Endothelial cell (in vitro differentiated cells): ENCODE measurements around the gene RGS3. TPM values are rescaled to one million over a fixed set of nuclear protein-coding genes. Genes with fewer than 3 reads are reported as not detected.

Experiments used
- DNase-seq: peaks from one replicate; pipeline ENCODE4 v3.0.0; 2021; ENCODE audit warnings: low spot score
- H3K27ac Mint-ChIP-seq: one replicate; pipeline ENCODE4 v1.8.0; 2021; ENCODE audit warnings: mixed read lengths, inconsistent platforms; ENCODE audit not compliant: unreplicated experiment
- H3K27me3 Mint-ChIP-seq: one replicate; pipeline ENCODE4 v1.8.0; 2021; ENCODE audit warnings: mild to moderate bottlenecking, moderate library complexity, mixed read lengths, inconsistent platforms; ENCODE audit not compliant: unreplicated experiment
- H3K36me3 Mint-ChIP-seq: one replicate; pipeline ENCODE4 v1.8.0; 2021; ENCODE audit warnings: mild to moderate bottlenecking, low read depth, mixed read lengths, inconsistent platforms; ENCODE audit not compliant: unreplicated experiment
- H3K4me1 Mint-ChIP-seq: one replicate; pipeline ENCODE4 v1.8.0; 2021; ENCODE audit warnings: mild to moderate bottlenecking, mixed read lengths, inconsistent platforms; ENCODE audit not compliant: unreplicated experiment
- H3K4me3 Mint-ChIP-seq: one replicate; pipeline ENCODE4 v1.8.0; 2021; ENCODE audit warnings: mild to moderate bottlenecking, mixed read lengths, inconsistent platforms; ENCODE audit not compliant: unreplicated experiment
- H3K9me3 Mint-ChIP-seq: one replicate; pipeline ENCODE4 v1.8.0; 2021; ENCODE audit warnings: mixed read lengths, inconsistent platforms; ENCODE audit not compliant: unreplicated experiment
- CTCF ChIP-seq: fragments of 200-600 bp; sonication (generic); IDR thresholded peaks from one replicate; pipeline ENCODE4 v1.5.0; 2021; ENCODE audit warnings: antibody characterized with exemption; ENCODE audit not compliant: unreplicated experiment
- total RNA-seq: library from RNA; stranded (reverse); fragmentation: NEBNext Ultra II Directional; extraction: Animal tissue kit (Norgen Biotek cat#: 25700); gene quantifications from one replicate; pipeline ENCODE4 v1.2.1, GENCODE V29; 2021; ENCODE audit not compliant: unreplicated experiment

RGS3 gene
- total RNA-seq, 1 donor from 2014 or later = 474 TPM

- Mint-ChIP-seq H3K9me3 (no peaks in the 10 kb centered on the region), H3K4me3 (peak overlapping the region; percentile 33), H3K27ac (peak overlapping the region; percentile 4), H3K4me1 (peaks cover 4% of the 10 kb centered on the region), H3K36me3 (peaks cover 25% of the 10 kb centered on the region), H3K27me3 (peaks cover 14% of the 10 kb centered on the region)
- DNase-seq = no peak
- no peak for TF ChIP-seq CTCF
Observed at GRCh38 chr9:113556877-113557593, 93.5 kb downstream of the RGS3 start.

GRCh38 chr9:113558632-113559502, 95.3 kb downstream of the RGS3 start:
- Mint-ChIP-seq H3K27ac (no peak overlapping the region), H3K27me3 (peaks cover 25% of the 10 kb centered on the region), H3K9me3 (no peaks in the 10 kb centered on the region), H3K4me1 (peaks cover 14% of the 10 kb centered on the region), H3K36me3 (peaks cover 41% of the 10 kb centered on the region), H3K4me3 (no peak overlapping the region)
- DNase-seq = no peak
- TF ChIP-seq CTCF = no peak

- Mint-ChIP-seq H3K27me3 (peaks cover 28% of the 10 kb centered on the region), H3K4me3 (no peak overlapping the region), H3K36me3 (peaks cover 46% of the 10 kb centered on the region), H3K27ac (peak overlapping the region; percentile 57), H3K9me3 (no peaks in the 10 kb centered on the region), H3K4me1 (peaks cover 20% of the 10 kb centered on the region)
- DNase-seq = no peak
- TF ChIP-seq CTCF = no peak
Observed at GRCh38 chr9:113559834-113560800, 96.6 kb downstream of the RGS3 start.

GRCh38 chr9:113562653-113563381, 99.3 kb downstream of the RGS3 start:
- no peak for DNase-seq
- H3K4me1 Mint-ChIP-seq = peaks cover 27% of the 10 kb centered on the region
- peak overlapping the region; percentile 53 for H3K4me3 Mint-ChIP-seq
- peaks cover 30% of the 10 kb centered on the region for H3K27me3 Mint-ChIP-seq
- no peaks in the 10 kb centered on the region for H3K9me3 Mint-ChIP-seq
- H3K36me3 Mint-ChIP-seq = peaks cover 54% of the 10 kb centered on the region
- TF ChIP-seq CTCF = no peak
- H3K27ac Mint-ChIP-seq = no peak overlapping the region
